AG09319 (cell line): ENCODE measurements around the gene IGF2.

ENCODE experiments used
- DNase-seq: peaks from one replicate; pipeline ENCODE4 v3.0.0-alpha.2; 2010; ENCODE audit warnings: low read depth; ENCODE audit errors: extremely low read depth
- CTCF ChIP-seq: IDR thresholded peaks from 2 replicates; pipeline ENCODE4 v1.5.1; 2011; ENCODE audit warnings: low read depth, mild to moderate bottlenecking, inconsistent platforms, low read length, moderate library complexity

Gene IGF2

GRCh38 chr11:2116680-2117079, 22.5 kb downstream of the IGF2 start:
- DNase-seq, result no peak

GRCh38 chr11:2115308-2115707, 23.9 kb downstream of the IGF2 start:
- TF ChIP-seq CTCF, result no peak
- DNase-seq, result no peak

More at GRCh38 chr11:2116680-2117079, 22.5 kb downstream of the IGF2 start:
- TF ChIP-seq CTCF, result no peak

GRCh38 chr11:2114430-2115241, 24.6 kb downstream of the IGF2 start:
- no peak for DNase-seq
- TF ChIP-seq CTCF, result no peak

- TF ChIP-seq CTCF, result no peak
- DNase-seq, result no peak
Measured at GRCh38 chr11:2113776-2114175, 25.4 kb downstream of the IGF2 start.

GRCh38 chr11:2110521-2110920, 28.7 kb downstream of the IGF2 start:
- TF ChIP-seq CTCF, result no peak
- no peak for DNase-seq

- DNase-seq, result no peak
- peak; percentile 15 for TF ChIP-seq CTCF
Measured at GRCh38 chr11:2109541-2110019, 29.6 kb downstream of the IGF2 start.

- DNase-seq, result no peak
- TF ChIP-seq CTCF, result no peak
Measured at GRCh38 chr11:2108675-2109491, 30.3 kb downstream of the IGF2 start.
